GM23338 (cell line): Measurements from ENCODE around the gene SIRT4. TPM values are rescaled to one million over a fixed set of nuclear protein-coding genes. Genes with fewer than 3 reads are reported as not detected.

ENCODE experiments used
- ATAC-seq: fragments of 200-7000 bp; cut with Tn5 transposase; 3 replicates; pipeline ENCODE4 v1.9.1; 2020
- DNase-seq: peaks from one replicate; pipeline ENCODE4 v3.0.0-alpha.2; 2015; ENCODE audit warnings: low spot score
- H2AFZ ChIP-seq: fragments of 200-600 bp; sonication (generic); 2 replicates; pipeline ENCODE4 v1.8.0; 2016; ENCODE audit warnings: antibody characterized with exemption, mild to moderate bottlenecking, moderate library complexity
- H3F3A ChIP-seq: fragments of 200-600 bp; sonication (generic); replicated peaks from 2 replicates; pipeline ENCODE4 v1.8.0; 2017; ENCODE audit warnings: antibody characterized with exemption, mixed run types, low read depth
- H3K27ac ChIP-seq: fragments of 200-600 bp; sonication (generic); 2 replicates; pipeline ENCODE4 v1.6.1; 2016; ENCODE audit warnings: low read depth
- H3K27me3 ChIP-seq: fragments of 200-600 bp; sonication (generic); 2 replicates; pipeline ENCODE4 v1.8.0; 2016; ENCODE audit warnings: mild to moderate bottlenecking, mixed run types, moderate library complexity; ENCODE audit not compliant: insufficient read depth
- H3K36me3 ChIP-seq: fragments of 200-600 bp; sonication (generic); 2 replicates; pipeline ENCODE4 v1.8.0; 2016; ENCODE audit warnings: mild to moderate bottlenecking; ENCODE audit not compliant: insufficient read depth
- H3K4me1 ChIP-seq: fragments of 200-600 bp; sonication (generic); 2 replicates; pipeline ENCODE4 v1.8.0; 2016; ENCODE audit warnings: mild to moderate bottlenecking, moderate library complexity; ENCODE audit not compliant: insufficient read depth
- H3K4me2 ChIP-seq: fragments of 200-600 bp; sonication (generic); 2 replicates; pipeline ENCODE4 v1.7.1; 2017; ENCODE audit warnings: mixed run types
- H3K4me3 ChIP-seq: fragments of 200-600 bp; sonication (generic); 2 replicates; pipeline ENCODE4 v1.6.1; 2016; ENCODE audit warnings: mixed run types
- H3K79me2 ChIP-seq: fragments of 200-600 bp; sonication (generic); replicated peaks from 2 replicates; pipeline ENCODE4 v1.8.0; 2017; ENCODE audit warnings: mild to moderate bottlenecking; ENCODE audit not compliant: insufficient read depth
- H3K9me2 ChIP-seq: fragments of 200-600 bp; sonication (generic); 2 replicates; pipeline ENCODE4 v1.8.0; 2017; ENCODE audit not compliant: insufficient read depth
- H4K20me1 ChIP-seq: fragments of 200-600 bp; sonication (generic); replicated peaks from 2 replicates; pipeline ENCODE4 v1.8.0; 2017; ENCODE audit warnings: mild to moderate bottlenecking; ENCODE audit not compliant: insufficient read depth
- H3K27ac Mint-ChIP-seq: 2 replicates; pipeline ENCODE4 v1.8.0; 2020; ENCODE audit warnings: inconsistent platforms, mild to moderate bottlenecking, moderate library complexity, mixed read lengths
- H3K27me3 Mint-ChIP-seq: 3 replicates; pipeline ENCODE4 v1.8.0; 2022; ENCODE audit warnings: low read depth, mild to moderate bottlenecking, moderate library complexity, mixed read lengths, inconsistent platforms; ENCODE audit not compliant: insufficient read depth, poor library complexity
- H3K36me3 Mint-ChIP-seq: 3 replicates; pipeline ENCODE4 v1.8.0; 2021; ENCODE audit warnings: low read depth, mild to moderate bottlenecking, inconsistent platforms, moderate library complexity, mixed read lengths
- H3K4me1 Mint-ChIP-seq: 3 replicates; pipeline ENCODE4 v1.8.0; 2020; ENCODE audit warnings: mild to moderate bottlenecking, inconsistent platforms, mixed read lengths
- H3K4me3 Mint-ChIP-seq: 3 replicates; pipeline ENCODE4 v1.8.0; 2021; ENCODE audit warnings: moderate library complexity, mild to moderate bottlenecking, inconsistent platforms, mixed read lengths
- H3K9me3 Mint-ChIP-seq: 3 replicates; pipeline ENCODE4 v1.8.0; 2020; ENCODE audit warnings: moderate library complexity, mild to moderate bottlenecking, inconsistent platforms, mixed read lengths
- EZH2phosphoT487 ChIP-seq: fragments of 200-600 bp; sonication (generic); IDR thresholded peaks from one replicate; pipeline ENCODE4 v1.8.1; 2018; ENCODE audit warnings: antibody characterized with exemption; ENCODE audit not compliant: unreplicated experiment
- JUNB ChIP-seq: IDR thresholded peaks from one replicate; pipeline ENCODE4 v1.6.1; 2016; ENCODE audit warnings: antibody characterized with exemption; ENCODE audit not compliant: unreplicated experiment
- polyA plus RNA-seq: library from polyadenylated mRNA; unstranded; fragments of >200 nt; fragmentation: Nextera tagmentation; extraction: Ambion mirVana; gene quantifications from 2 replicates; pipeline ENCODE4 v1.2.1, GENCODE V29; 2016
- total RNA-seq: library from RNA; depleted of rRNA; stranded (reverse); fragments of >200 nt; shearing (Covaris generic); gene quantifications from 2 replicates; pipeline ENCODE4 v1.2.3, GENCODE V29; 2014
- TF ChIP-seq, protein P1 (sequence below), 2 experiments: fragments of 200-600 bp in 1 of 2; sonication (generic) in 1 of 2; conservative IDR thresholded peaks; 2 replicates each; pipeline versions ENCODE4 v1.5.1 to v1.6.1; 2016 to 2017; ENCODE audit warnings: antibody characterized with exemption in 2 of 2, low read depth in 2 of 2, mild to moderate bottlenecking in 2 of 2, moderate library complexity in 1 of 2
- TF ChIP-seq, protein P2 (sequence below): fragments of 250-450 bp; sonication (Bioruptor Pico); IDR thresholded peaks from 2 replicates; pipeline ENCODE4 v1.5.0; 2020; ENCODE audit warnings: mild to moderate bottlenecking, moderate library complexity

The SIRT4 gene
- total and polyA plus RNA-seq, 2 experiments from 2014 or later = 2.0 to 3.0 TPM

DNA sequence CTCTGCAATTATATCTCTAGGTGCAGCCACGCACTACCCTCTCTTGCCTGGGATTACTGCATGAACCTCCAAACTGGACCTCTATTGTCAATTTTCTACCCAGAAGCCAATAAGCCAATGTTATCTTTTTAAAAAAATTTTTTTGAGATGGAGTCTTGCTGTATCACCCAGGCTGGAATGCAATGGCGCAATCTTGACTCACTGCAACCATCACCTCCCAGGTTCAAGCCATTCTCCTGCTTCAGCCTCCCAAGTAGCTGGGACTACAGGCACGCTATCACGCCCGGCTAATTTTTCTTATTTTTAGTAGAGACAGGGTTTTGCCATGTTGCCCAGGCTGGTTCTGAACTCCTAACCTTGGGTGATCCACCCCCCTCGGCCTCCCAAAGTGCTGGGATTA, 25.4 kb upstream of the SIRT4 start:
- Mint-ChIP-seq H3K4me1 (no peaks in the 10 kb centered on the region), H3K36me3 (peaks cover 9% of the 10 kb centered on the region), H3K4me3 (no peak overlapping the region), H3K9me3 (peaks cover 26% of the 10 kb centered on the region), H3K27ac (no peak overlapping the region), H3K27me3 (peaks cover 4% of the 10 kb centered on the region)
- H3F3A ChIP-seq = no peaks in the 10 kb centered on the region
- H3K4me2 ChIP-seq = no peak overlapping the region
- H3K4me1 ChIP-seq = no peaks in the 10 kb centered on the region
- TF ChIP-seq, protein P1, sequence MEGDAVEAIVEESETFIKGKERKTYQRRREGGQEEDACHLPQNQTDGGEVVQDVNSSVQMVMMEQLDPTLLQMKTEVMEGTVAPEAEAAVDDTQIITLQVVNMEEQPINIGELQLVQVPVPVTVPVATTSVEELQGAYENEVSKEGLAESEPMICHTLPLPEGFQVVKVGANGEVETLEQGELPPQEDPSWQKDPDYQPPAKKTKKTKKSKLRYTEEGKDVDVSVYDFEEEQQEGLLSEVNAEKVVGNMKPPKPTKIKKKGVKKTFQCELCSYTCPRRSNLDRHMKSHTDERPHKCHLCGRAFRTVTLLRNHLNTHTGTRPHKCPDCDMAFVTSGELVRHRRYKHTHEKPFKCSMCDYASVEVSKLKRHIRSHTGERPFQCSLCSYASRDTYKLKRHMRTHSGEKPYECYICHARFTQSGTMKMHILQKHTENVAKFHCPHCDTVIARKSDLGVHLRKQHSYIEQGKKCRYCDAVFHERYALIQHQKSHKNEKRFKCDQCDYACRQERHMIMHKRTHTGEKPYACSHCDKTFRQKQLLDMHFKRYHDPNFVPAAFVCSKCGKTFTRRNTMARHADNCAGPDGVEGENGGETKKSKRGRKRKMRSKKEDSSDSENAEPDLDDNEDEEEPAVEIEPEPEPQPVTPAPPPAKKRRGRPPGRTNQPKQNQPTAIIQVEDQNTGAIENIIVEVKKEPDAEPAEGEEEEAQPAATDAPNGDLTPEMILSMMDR (conservative IDR thresholded peaks at IDR 0.05; ENCODE audit: low read depth in 2 of 2) = no peak
- TF ChIP-seq, protein P2, sequence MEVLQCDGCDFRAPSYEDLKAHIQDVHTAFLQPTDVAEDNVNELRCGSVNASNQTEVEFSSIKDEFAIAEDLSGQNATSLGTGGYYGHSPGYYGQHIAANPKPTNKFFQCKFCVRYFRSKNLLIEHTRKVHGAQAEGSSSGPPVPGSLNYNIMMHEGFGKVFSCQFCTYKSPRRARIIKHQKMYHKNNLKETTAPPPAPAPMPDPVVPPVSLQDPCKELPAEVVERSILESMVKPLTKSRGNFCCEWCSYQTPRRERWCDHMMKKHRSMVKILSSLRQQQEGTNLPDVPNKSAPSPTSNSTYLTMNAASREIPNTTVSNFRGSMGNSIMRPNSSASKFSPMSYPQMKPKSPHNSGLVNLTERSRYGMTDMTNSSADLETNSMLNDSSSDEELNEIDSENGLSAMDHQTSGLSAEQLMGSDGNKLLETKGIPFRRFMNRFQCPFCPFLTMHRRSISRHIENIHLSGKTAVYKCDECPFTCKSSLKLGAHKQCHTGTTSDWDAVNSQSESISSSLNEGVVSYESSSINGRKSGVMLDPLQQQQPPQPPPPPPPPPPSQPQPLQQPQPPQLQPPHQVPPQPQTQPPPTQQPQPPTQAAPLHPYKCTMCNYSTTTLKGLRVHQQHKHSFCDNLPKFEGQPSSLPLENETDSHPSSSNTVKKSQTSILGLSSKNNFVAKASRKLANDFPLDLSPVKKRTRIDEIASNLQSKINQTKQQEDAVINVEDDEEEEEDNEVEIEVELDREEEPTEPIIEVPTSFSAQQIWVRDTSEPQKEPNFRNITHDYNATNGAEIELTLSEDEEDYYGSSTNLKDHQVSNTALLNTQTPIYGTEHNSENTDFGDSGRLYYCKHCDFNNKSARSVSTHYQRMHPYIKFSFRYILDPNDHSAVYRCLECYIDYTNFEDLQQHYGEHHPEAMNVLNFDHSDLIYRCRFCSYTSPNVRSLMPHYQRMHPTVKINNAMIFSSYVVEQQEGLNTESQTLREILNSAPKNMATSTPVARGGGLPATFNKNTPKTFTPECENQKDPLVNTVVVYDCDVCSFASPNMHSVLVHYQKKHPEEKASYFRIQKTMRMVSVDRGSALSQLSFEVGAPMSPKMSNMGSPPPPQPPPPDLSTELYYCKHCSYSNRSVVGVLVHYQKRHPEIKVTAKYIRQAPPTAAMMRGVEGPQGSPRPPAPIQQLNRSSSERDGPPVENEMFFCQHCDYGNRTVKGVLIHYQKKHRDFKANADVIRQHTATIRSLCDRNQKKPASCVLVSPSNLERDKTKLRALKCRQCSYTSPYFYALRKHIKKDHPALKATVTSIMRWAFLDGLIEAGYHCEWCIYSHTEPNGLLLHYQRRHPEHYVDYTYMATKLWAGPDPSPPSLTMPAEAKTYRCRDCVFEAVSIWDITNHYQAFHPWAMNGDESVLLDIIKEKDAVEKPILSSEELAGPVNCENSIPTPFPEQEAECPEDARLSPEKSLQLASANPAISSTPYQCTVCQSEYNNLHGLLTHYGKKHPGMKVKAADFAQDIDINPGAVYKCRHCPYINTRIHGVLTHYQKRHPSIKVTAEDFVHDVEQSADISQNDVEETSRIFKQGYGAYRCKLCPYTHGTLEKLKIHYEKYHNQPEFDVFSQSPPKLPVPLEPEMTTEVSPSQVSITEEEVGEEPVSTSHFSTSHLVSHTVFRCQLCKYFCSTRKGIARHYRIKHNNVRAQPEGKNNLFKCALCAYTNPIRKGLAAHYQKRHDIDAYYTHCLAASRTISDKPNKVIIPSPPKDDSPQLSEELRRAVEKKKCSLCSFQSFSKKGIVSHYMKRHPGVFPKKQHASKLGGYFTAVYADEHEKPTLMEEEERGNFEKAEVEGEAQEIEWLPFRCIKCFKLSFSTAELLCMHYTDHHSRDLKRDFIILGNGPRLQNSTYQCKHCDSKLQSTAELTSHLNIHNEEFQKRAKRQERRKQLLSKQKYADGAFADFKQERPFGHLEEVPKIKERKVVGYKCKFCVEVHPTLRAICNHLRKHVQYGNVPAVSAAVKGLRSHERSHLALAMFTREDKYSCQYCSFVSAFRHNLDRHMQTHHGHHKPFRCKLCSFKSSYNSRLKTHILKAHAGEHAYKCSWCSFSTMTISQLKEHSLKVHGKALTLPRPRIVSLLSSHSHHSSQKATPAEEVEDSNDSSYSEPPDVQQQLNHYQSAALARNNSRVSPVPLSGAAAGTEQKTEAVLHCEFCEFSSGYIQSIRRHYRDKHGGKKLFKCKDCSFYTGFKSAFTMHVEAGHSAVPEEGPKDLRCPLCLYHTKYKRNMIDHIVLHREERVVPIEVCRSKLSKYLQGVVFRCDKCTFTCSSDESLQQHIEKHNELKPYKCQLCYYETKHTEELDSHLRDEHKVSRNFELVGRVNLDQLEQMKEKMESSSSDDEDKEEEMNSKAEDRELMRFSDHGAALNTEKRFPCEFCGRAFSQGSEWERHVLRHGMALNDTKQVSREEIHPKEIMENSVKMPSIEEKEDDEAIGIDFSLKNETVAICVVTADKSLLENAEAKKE (CRISPR knock-in tag) = no peak
- no peak for TF ChIP-seq JUNB
- no peak for TF ChIP-seq EZH2phosphoT487
- DNase-seq (no peak), ATAC-seq (no peak)
- H3K79me2 ChIP-seq = no peaks in the 10 kb centered on the region
- no peaks in the 10 kb centered on the region for H3K27me3 ChIP-seq
- no peak overlapping the region for H3K27ac ChIP-seq
- no peak overlapping the region for H3K4me3 ChIP-seq
- H3K36me3 ChIP-seq = no peaks in the 10 kb centered on the region
- H2AFZ ChIP-seq = no peak overlapping the region
- no peaks in the 10 kb centered on the region for H3K9me2 ChIP-seq
- H4K20me1 ChIP-seq = no peaks in the 10 kb centered on the region
